ENCODE measurements around the gene C19orf33. TPM values are rescaled to one million over a fixed set of nuclear protein-coding genes. Genes with fewer than 3 reads are reported as not detected.

C19orf33 gene
- total RNA-seq, 1 experiment from 2014 or later: 16.1 TPM

- TF ChIP-seq ETV6 (CRISPR knock-in tag; IDR thresholded peaks at IDR 0.05): no peak
- no peak for TF ChIP-seq ZNF263 (CRISPR knock-in tag; IDR thresholded peaks at IDR 0.05; ENCODE audit: low read depth)
- TF ChIP-seq ATF3 (CRISPR knock-in tag; conservative IDR thresholded peaks at IDR 0.05): no peak
- TF ChIP-seq, protein P1, sequence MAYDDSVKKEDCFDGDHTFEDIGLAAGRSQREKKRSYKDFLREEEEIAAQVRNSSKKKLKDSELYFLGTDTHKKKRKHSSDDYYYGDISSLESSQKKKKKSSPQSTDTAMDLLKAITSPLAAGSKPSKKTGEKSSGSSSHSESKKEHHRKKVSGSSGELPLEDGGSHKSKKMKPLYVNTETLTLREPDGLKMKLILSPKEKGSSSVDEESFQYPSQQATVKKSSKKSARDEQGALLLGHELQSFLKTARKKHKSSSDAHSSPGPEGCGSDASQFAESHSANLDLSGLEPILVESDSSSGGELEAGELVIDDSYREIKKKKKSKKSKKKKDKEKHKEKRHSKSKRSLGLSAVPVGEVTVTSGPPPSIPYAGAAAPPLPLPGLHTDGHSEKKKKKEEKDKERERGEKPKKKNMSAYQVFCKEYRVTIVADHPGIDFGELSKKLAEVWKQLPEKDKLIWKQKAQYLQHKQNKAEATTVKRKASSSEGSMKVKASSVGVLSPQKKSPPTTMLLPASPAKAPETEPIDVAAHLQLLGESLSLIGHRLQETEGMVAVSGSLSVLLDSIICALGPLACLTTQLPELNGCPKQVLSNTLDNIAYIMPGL (CRISPR knock-in tag; IDR thresholded peaks at IDR 0.05): no peak
- TF ChIP-seq ERG (CRISPR knock-in tag; IDR thresholded peaks at IDR 0.05): no peak
- TF ChIP-seq FOXP1 (CRISPR knock-in tag; IDR thresholded peaks at IDR 0.05; ENCODE audit: borderline replicate concordance): no peak
- TF ChIP-seq ZNF423 (CRISPR knock-in tag; IDR thresholded peaks at IDR 0.05): no peak
- TF ChIP-seq, protein P2, sequence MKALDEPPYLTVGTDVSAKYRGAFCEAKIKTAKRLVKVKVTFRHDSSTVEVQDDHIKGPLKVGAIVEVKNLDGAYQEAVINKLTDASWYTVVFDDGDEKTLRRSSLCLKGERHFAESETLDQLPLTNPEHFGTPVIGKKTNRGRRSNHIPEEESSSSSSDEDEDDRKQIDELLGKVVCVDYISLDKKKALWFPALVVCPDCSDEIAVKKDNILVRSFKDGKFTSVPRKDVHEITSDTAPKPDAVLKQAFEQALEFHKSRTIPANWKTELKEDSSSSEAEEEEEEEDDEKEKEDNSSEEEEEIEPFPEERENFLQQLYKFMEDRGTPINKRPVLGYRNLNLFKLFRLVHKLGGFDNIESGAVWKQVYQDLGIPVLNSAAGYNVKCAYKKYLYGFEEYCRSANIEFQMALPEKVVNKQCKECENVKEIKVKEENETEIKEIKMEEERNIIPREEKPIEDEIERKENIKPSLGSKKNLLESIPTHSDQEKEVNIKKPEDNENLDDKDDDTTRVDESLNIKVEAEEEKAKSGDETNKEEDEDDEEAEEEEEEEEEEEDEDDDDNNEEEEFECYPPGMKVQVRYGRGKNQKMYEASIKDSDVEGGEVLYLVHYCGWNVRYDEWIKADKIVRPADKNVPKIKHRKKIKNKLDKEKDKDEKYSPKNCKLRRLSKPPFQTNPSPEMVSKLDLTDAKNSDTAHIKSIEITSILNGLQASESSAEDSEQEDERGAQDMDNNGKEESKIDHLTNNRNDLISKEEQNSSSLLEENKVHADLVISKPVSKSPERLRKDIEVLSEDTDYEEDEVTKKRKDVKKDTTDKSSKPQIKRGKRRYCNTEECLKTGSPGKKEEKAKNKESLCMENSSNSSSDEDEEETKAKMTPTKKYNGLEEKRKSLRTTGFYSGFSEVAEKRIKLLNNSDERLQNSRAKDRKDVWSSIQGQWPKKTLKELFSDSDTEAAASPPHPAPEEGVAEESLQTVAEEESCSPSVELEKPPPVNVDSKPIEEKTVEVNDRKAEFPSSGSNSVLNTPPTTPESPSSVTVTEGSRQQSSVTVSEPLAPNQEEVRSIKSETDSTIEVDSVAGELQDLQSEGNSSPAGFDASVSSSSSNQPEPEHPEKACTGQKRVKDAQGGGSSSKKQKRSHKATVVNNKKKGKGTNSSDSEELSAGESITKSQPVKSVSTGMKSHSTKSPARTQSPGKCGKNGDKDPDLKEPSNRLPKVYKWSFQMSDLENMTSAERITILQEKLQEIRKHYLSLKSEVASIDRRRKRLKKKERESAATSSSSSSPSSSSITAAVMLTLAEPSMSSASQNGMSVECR (CRISPR knock-in tag; IDR thresholded peaks at IDR 0.05; ENCODE audit: borderline replicate concordance): no peak
- TF ChIP-seq ESRRA (CRISPR knock-in tag; IDR thresholded peaks at IDR 0.05; ENCODE audit: borderline replicate concordance): no peak
- TF ChIP-seq, protein P3, sequence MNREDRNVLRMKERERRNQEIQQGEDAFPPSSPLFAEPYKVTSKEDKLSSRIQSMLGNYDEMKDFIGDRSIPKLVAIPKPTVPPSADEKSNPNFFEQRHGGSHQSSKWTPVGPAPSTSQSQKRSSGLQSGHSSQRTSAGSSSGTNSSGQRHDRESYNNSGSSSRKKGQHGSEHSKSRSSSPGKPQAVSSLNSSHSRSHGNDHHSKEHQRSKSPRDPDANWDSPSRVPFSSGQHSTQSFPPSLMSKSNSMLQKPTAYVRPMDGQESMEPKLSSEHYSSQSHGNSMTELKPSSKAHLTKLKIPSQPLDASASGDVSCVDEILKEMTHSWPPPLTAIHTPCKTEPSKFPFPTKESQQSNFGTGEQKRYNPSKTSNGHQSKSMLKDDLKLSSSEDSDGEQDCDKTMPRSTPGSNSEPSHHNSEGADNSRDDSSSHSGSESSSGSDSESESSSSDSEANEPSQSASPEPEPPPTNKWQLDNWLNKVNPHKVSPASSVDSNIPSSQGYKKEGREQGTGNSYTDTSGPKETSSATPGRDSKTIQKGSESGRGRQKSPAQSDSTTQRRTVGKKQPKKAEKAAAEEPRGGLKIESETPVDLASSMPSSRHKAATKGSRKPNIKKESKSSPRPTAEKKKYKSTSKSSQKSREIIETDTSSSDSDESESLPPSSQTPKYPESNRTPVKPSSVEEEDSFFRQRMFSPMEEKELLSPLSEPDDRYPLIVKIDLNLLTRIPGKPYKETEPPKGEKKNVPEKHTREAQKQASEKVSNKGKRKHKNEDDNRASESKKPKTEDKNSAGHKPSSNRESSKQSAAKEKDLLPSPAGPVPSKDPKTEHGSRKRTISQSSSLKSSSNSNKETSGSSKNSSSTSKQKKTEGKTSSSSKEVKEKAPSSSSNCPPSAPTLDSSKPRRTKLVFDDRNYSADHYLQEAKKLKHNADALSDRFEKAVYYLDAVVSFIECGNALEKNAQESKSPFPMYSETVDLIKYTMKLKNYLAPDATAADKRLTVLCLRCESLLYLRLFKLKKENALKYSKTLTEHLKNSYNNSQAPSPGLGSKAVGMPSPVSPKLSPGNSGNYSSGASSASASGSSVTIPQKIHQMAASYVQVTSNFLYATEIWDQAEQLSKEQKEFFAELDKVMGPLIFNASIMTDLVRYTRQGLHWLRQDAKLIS (CRISPR knock-in tag; IDR thresholded peaks at IDR 0.05; ENCODE audit: borderline replicate concordance): no peak
- TF ChIP-seq, protein P4, sequence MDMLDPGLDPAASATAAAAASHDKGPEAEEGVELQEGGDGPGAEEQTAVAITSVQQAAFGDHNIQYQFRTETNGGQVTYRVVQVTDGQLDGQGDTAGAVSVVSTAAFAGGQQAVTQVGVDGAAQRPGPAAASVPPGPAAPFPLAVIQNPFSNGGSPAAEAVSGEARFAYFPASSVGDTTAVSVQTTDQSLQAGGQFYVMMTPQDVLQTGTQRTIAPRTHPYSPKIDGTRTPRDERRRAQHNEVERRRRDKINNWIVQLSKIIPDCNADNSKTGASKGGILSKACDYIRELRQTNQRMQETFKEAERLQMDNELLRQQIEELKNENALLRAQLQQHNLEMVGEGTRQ (CRISPR knock-in tag; IDR thresholded peaks at IDR 0.05): no peak
- TF ChIP-seq, protein P5, sequence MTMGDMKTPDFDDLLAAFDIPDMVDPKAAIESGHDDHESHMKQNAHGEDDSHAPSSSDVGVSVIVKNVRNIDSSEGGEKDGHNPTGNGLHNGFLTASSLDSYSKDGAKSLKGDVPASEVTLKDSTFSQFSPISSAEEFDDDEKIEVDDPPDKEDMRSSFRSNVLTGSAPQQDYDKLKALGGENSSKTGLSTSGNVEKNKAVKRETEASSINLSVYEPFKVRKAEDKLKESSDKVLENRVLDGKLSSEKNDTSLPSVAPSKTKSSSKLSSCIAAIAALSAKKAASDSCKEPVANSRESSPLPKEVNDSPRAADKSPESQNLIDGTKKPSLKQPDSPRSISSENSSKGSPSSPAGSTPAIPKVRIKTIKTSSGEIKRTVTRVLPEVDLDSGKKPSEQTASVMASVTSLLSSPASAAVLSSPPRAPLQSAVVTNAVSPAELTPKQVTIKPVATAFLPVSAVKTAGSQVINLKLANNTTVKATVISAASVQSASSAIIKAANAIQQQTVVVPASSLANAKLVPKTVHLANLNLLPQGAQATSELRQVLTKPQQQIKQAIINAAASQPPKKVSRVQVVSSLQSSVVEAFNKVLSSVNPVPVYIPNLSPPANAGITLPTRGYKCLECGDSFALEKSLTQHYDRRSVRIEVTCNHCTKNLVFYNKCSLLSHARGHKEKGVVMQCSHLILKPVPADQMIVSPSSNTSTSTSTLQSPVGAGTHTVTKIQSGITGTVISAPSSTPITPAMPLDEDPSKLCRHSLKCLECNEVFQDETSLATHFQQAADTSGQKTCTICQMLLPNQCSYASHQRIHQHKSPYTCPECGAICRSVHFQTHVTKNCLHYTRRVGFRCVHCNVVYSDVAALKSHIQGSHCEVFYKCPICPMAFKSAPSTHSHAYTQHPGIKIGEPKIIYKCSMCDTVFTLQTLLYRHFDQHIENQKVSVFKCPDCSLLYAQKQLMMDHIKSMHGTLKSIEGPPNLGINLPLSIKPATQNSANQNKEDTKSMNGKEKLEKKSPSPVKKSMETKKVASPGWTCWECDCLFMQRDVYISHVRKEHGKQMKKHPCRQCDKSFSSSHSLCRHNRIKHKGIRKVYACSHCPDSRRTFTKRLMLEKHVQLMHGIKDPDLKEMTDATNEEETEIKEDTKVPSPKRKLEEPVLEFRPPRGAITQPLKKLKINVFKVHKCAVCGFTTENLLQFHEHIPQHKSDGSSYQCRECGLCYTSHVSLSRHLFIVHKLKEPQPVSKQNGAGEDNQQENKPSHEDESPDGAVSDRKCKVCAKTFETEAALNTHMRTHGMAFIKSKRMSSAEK (CRISPR knock-in tag; IDR thresholded peaks at IDR 0.05; ENCODE audit: borderline replicate concordance): no peak
- no peak for TF ChIP-seq ATF2 (CRISPR knock-in tag; IDR thresholded peaks at IDR 0.05; ENCODE audit: borderline replicate concordance, low read depth)
These were observed 37.0 kb upstream of the C19orf33 start (continued) for GRCh38 chr19:38266981-38267597.
